HEK293 (cell line): ENCODE measurements around the gene GHRH.

Source experiments
- CTCF ChIA-PET: fragments of 350-600 bp; formaldehyde crosslinking; extraction: SDS; loops from one replicate; lab custom pipeline; 2021; ENCODE audit warnings: antibody characterized with exemption; lab: Yijun Ruan, JAX
- POLR2A ChIA-PET: fragments of 300-600 bp; formaldehyde crosslinking; extraction: SDS; loops from one replicate; lab custom pipeline; 2020; ENCODE audit warnings: antibody characterized with exemption, inconsistent platforms; lab: Yijun Ruan, JAX
- H3K27ac ChIP-seq: fragments of 200-500 bp; sonication (Bioruptor generic); 2 replicates; pipeline ENCODE4 v1.5.1; 2014; ENCODE audit warnings: low read depth, low read length, control low read depth, inconsistent platforms; ENCODE audit errors: extremely low read depth
- H3K36me3 ChIP-seq, 2 experiments: fragments of 200-500 bp in 1 of 2; sonication (Bioruptor generic) in 1 of 2; 1 replicate in 1 of 2; 2 replicates in 1 of 2; pipeline ENCODE4 v1.5.1; 2014 to 2017; ENCODE audit warnings: inconsistent platforms in 2 of 2, low read length in 2 of 2; ENCODE audit not compliant: control insufficient read depth in 2 of 2, insufficient read depth in 1 of 2
- H3K4me1 ChIP-seq: fragments of 200-500 bp; sonication (Bioruptor generic); 2 replicates; pipeline ENCODE4 v1.5.1; 2014; ENCODE audit warnings: mild to moderate bottlenecking, low read length, inconsistent platforms; ENCODE audit not compliant: control insufficient read depth, insufficient read depth
- H3K4me3 ChIP-seq: 2 replicates; pipeline ENCODE4 v1.5.1; 2011; ENCODE audit warnings: low read depth, mild to moderate bottlenecking, control low read depth, low read length, moderate library complexity
- H3K9me3 ChIP-seq: fragments of 200-500 bp; sonication (Bioruptor generic); 2 replicates; pipeline ENCODE4 v1.5.1; 2014; ENCODE audit warnings: low read depth, low read length, inconsistent platforms; ENCODE audit not compliant: control insufficient read depth, insufficient read depth
- HOXA7 ChIP-seq: sonication (generic); formaldehyde crosslinking; IDR thresholded peaks from 2 replicates; pipeline ENCODE4 v1.8.1; 2022; ENCODE audit warnings: missing genetic modification reagents, borderline replicate concordance
- KLF10 ChIP-seq: fragments of 450-650 bp; IDR thresholded peaks from 2 replicates; pipeline ENCODE4 v1.5.1; 2018; ENCODE audit warnings: missing biosample characterization, mild to moderate bottlenecking, missing genetic modification characterization
- KLF7 ChIP-seq: fragments of 450-650 bp; formaldehyde crosslinking; IDR thresholded peaks from 2 replicates; pipeline ENCODE4 v1.5.1; 2016; ENCODE audit warnings: missing biosample characterization, missing genetic modification characterization, borderline replicate concordance
- PRDM1 ChIP-seq: fragments of 450-650 bp; formaldehyde crosslinking; IDR thresholded peaks from 2 replicates; pipeline ENCODE4; 2016; ENCODE audit warnings: missing biosample characterization, missing genetic modification characterization
- PRDM2 ChIP-seq: fragments of 450-650 bp; formaldehyde crosslinking; IDR thresholded peaks from 2 replicates; pipeline ENCODE4 v1.5.1; 2016; ENCODE audit warnings: missing biosample characterization, missing genetic modification characterization, borderline replicate concordance
- TCF7L2 ChIP-seq: IDR thresholded peaks from 2 replicates; pipeline ENCODE4 v1.6.1; 2011; ENCODE audit warnings: low read depth, mild to moderate bottlenecking, inconsistent platforms, low read length, moderate library complexity, borderline replicate concordance
- ZBTB6 ChIP-seq: fragments of 450-650 bp; formaldehyde crosslinking; IDR thresholded peaks from 2 replicates; pipeline ENCODE4 v1.5.1; 2017; ENCODE audit warnings: missing biosample characterization, missing genetic modification characterization
- ZNF114 ChIP-seq: fragments of 450-650 bp; formaldehyde crosslinking; IDR thresholded peaks from 2 replicates; pipeline ENCODE4 v1.5.0; 2017; ENCODE audit warnings: missing biosample characterization, missing genetic modification characterization
- ZNF155 ChIP-seq: fragments of 450-650 bp; formaldehyde crosslinking; IDR thresholded peaks from 2 replicates; pipeline ENCODE4 v1.5.1; 2016; ENCODE audit warnings: missing biosample characterization, missing genetic modification characterization
- ZNF211 ChIP-seq: fragments of 450-650 bp; formaldehyde crosslinking; IDR thresholded peaks from 2 replicates; pipeline ENCODE4 v1.5.1; 2016; ENCODE audit warnings: low read depth, missing biosample characterization, missing genetic modification characterization
- ZNF280C ChIP-seq: fragments of 450-650 bp; formaldehyde crosslinking; IDR thresholded peaks from 2 replicates; pipeline ENCODE4 v1.5.1; 2016; ENCODE audit warnings: missing biosample characterization, missing genetic modification characterization
- ZNF354C ChIP-seq: fragments of 450-650 bp; formaldehyde crosslinking; IDR thresholded peaks from 2 replicates; pipeline ENCODE4 v1.5.1; 2016; ENCODE audit warnings: missing biosample characterization, missing genetic modification characterization, low read depth, borderline replicate concordance
- ZNF473 ChIP-seq: fragments of 450-650 bp; formaldehyde crosslinking; IDR thresholded peaks from 2 replicates; pipeline ENCODE4 v1.5.1; 2017; ENCODE audit warnings: missing biosample characterization, missing genetic modification characterization
- ZNF518A ChIP-seq: fragments of 450-650 bp; formaldehyde crosslinking; conservative IDR thresholded peaks from 2 replicates; pipeline ENCODE4 v1.5.1; 2016; ENCODE audit warnings: low read depth, missing biosample characterization, missing genetic modification characterization
- ZNF529 ChIP-seq: fragments of 450-650 bp; formaldehyde crosslinking; IDR thresholded peaks from 2 replicates; pipeline ENCODE4 v1.5.1; 2017; ENCODE audit warnings: missing genetic modification characterization, missing biosample characterization; ENCODE audit not compliant: insufficient replicate concordance
- ZNF555 ChIP-seq: fragments of 450-650 bp; formaldehyde crosslinking; conservative IDR thresholded peaks from 2 replicates; pipeline ENCODE4 v1.5.1; 2017; ENCODE audit warnings: missing biosample characterization, mild to moderate bottlenecking, missing genetic modification characterization, inconsistent platforms
- ZNF76 ChIP-seq: fragments of 450-650 bp; formaldehyde crosslinking; IDR thresholded peaks from 2 replicates; pipeline ENCODE4; 2016; ENCODE audit warnings: low read depth, missing biosample characterization, missing genetic modification characterization, borderline replicate concordance
- ZSCAN23 ChIP-seq: fragments of 450-650 bp; formaldehyde crosslinking; IDR thresholded peaks from 2 replicates; pipeline ENCODE4 v1.5.1; 2016; ENCODE audit warnings: missing biosample characterization, missing genetic modification characterization

The GHRH gene

GRCh38 chr20:37225146-37225545 lies 36.5 kb downstream of the GHRH start:
- H3K4me3 ChIP-seq, result no peak overlapping the region
- ChIA-PET POLR2A (no interaction called here), CTCF (interaction anchor here (1.0 to 1.8 kb wide), 2 partner anchors 30 to 35 kb away, joined by 4 to 6 read pairs; no protein-coding TSS in a partner anchor)
- TF ChIP-seq KLF10, result no peak
- no peak for TF ChIP-seq ZNF518A (tag by site-specific recombination)
- no peak for TF ChIP-seq ZBTB6
- TF ChIP-seq ZNF473 (tag by site-specific recombination), result no peak
- no peak for TF ChIP-seq HOXA7
- no peak for TF ChIP-seq ZNF529 (tag by site-specific recombination)
- TF ChIP-seq ZNF555, result no peak
- TF ChIP-seq ZNF280C, result no peak
- no peak for TF ChIP-seq PRDM1 (tag by site-specific recombination)
- TF ChIP-seq ZNF155 (tag by site-specific recombination), result no peak
- TF ChIP-seq PRDM2 (tag by site-specific recombination), result no peak
- TF ChIP-seq ZNF114 (tag by site-specific recombination), result no peak
- TF ChIP-seq ZNF354C, result no peak
- TF ChIP-seq ZSCAN23 (tag by site-specific recombination), result no peak
- no peak for TF ChIP-seq KLF7 (tag by site-specific recombination)
- no peak for TF ChIP-seq ZNF76 (tag by site-specific recombination)
- no peak for TF ChIP-seq ZNF211 (tag by site-specific recombination)
- TF ChIP-seq TCF7L2, result no peak
- H3K27ac ChIP-seq, result no peak overlapping the region
- H3K4me1 ChIP-seq, result no peaks in the 10 kb centered on the region
- H3K9me3 ChIP-seq, result no peaks in the 10 kb centered on the region
- peaks cover 25 to 94% of the 10 kb centered on the region in 2 experiments for H3K36me3 ChIP-seq
